Pancreas (tissue), 10 donors: Measurements from ENCODE around the gene FGFBP1. TPM values are rescaled to one million over a fixed set of nuclear protein-coding genes. Genes with fewer than 3 reads are reported as not detected.
"Not testable (repeated sequence)": the region's sequence is repeated elsewhere in the genome, so short reads cannot be mapped to it uniquely, and the experiment has no call there.

ENCODE experiments used
- ATAC-seq, 4 donors: fragments of 200-7000 bp; cut with Tn5 transposase; one replicate each; pipeline versions ENCODE4 v1.8.0 to v1.9.1; 2020; ENCODE audit warnings: mild to moderate bottlenecking in 4 of 4, moderate library complexity in 4 of 4
- DNase-seq, 6 donors: peaks; one replicate each; pipeline ENCODE4 v3.0.0-alpha.2; 2020
- FAIRE-seq: peaks from 2 replicates; lab custom pipeline; 2012; peaks lifted over from hg19 to GRCh38; lab: Jason Lieb, UNC
- H3K27ac ChIP-seq, 4 donors: fragments of 200-600 bp; sonication (generic); 1 replicate in 3 of 4; 2 replicates in 1 of 4; pipeline versions ENCODE4 v1.5.0 to v1.8.0; 2020
- H3K27me3 ChIP-seq, 4 donors: fragments of 200-600 bp; one replicate each; pipeline ENCODE4 v1.8.0; 2021
- H3K36me3 ChIP-seq, 3 donors: fragments of 200-600 bp; sonication (generic) in 1 of 3; one replicate each; pipeline versions ENCODE4 v1.5.0 to v1.8.0; 2020 to 2021
- H3K4me1 ChIP-seq, 3 donors: fragments of 200-600 bp; one replicate each; pipeline ENCODE4 v1.8.0; 2021
- H3K4me3 ChIP-seq, 4 donors: fragments of 200-600 bp; sonication (generic) in 2 of 4; one replicate each; pipeline versions ENCODE4 v1.5.0 to v1.8.0; 2020 to 2021
- H3K9me3 ChIP-seq, 4 donors: fragments of 200-600 bp; one replicate each; pipeline ENCODE4 v1.8.0; 2021
- WGBS, 2 donors: extraction: QIAGEN DNeasy Blood & Tissue Kit; methylation state at CpG; one replicate each; pipeline ENCODE4 v1.1.7; 2013; 5-methylcytosine and 5-hydroxymethylcytosine counted together
- intact Hi-C, 3 donors: fragments of 100-400 bp; cut with DNase I; formaldehyde crosslinking; loops; one replicate each; pipeline versions ENCODE4 v1.11.1 to v1.14.2; 2022
- polyA plus RNA-seq, 2 donors: library from polyadenylated mRNA; stranded (reverse); fragments of 200-250 nt; gene quantifications; one replicate each; pipeline ENCODE4 v1.2.3, GENCODE V29; 2013
- total RNA-seq, 6 donors: library from RNA; stranded (reverse); fragmentation: NEBNext Ultra II Directional in 4 of 6; extraction: Animal tissue kit (Norgen Biotek cat#: 25700) in 4 of 6; gene quantifications; one replicate each; pipeline versions ENCODE4 v1.2.1 to v1.2.4, GENCODE V29; 2021 to 2023
- TF ChIP-seq, protein P1 (sequence below), 4 donors: fragments of 200-600 bp; sonication (generic) in 3 of 4; IDR thresholded peaks; one replicate each; pipeline versions ENCODE4 v1.5.0 to v1.8.0; 2021; ENCODE audit warnings: antibody characterized with exemption in 4 of 4
- donor health status: healthy with polysubstance abuse.
- donor health status: DM: no; HTN: no; CAD: no; lungs with moderate emphysema.
- donor health status: DM: no; HTN: no; CAD: no.
- donor health status: control.
- donor health status: control.
- donor health status: Bipolar disorder and iron deficiency.
- donor health status: DM: yes; HTN: yes; CAD: no.
- donor health status: DM: no; HTN: no; CAD: no.
- donor health status: DM: no; HTN: no; CAD: no.
- donor health status: DM: yes; HTN: yes; CAD: no.

Gene FGFBP1
- total and polyA plus RNA-seq, 8 donors = 0.09 to 0.26 (median 0.12) TPM; not detected in 3

DNA sequence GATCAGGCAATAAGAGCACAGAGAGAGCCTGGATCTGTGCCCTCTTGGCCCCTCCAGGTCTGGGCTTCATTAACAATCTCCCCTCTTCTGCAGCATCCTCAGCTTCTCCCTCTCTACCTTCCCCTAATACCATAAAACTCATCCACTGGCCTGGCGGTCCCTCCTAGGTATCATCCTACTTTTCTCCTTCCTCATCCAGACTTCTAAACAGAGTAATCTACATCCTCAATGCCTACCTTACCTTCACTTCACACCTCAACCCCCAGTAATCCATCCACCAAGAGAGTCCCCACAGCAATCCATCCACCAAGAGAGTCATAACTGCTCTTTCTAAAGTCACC is 17.0 kb downstream of the FGFBP1 start:
- intact Hi-C loops = no loop called here
- Histone ChIP-seq H3K27ac (no peak overlapping the region), H3K4me1 (no peaks in the 10 kb centered on the region), H3K4me3 (no peak overlapping the region), H3K9me3 (no peaks in the 10 kb centered on the region), H3K36me3 (no peaks in the 10 kb centered on the region), H3K27me3 (no peaks in the 10 kb centered on the region)
- TF ChIP-seq, protein P1, sequence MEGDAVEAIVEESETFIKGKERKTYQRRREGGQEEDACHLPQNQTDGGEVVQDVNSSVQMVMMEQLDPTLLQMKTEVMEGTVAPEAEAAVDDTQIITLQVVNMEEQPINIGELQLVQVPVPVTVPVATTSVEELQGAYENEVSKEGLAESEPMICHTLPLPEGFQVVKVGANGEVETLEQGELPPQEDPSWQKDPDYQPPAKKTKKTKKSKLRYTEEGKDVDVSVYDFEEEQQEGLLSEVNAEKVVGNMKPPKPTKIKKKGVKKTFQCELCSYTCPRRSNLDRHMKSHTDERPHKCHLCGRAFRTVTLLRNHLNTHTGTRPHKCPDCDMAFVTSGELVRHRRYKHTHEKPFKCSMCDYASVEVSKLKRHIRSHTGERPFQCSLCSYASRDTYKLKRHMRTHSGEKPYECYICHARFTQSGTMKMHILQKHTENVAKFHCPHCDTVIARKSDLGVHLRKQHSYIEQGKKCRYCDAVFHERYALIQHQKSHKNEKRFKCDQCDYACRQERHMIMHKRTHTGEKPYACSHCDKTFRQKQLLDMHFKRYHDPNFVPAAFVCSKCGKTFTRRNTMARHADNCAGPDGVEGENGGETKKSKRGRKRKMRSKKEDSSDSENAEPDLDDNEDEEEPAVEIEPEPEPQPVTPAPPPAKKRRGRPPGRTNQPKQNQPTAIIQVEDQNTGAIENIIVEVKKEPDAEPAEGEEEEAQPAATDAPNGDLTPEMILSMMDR (IDR thresholded peaks at IDR 0.05) = no peak
- no peak for ATAC-seq
- DNase-seq = no peak
- FAIRE-seq = no peak
- WGBS, 2 donors = 63 to 80% methylated on average over 1 of the region's 1 CpG

DNA sequence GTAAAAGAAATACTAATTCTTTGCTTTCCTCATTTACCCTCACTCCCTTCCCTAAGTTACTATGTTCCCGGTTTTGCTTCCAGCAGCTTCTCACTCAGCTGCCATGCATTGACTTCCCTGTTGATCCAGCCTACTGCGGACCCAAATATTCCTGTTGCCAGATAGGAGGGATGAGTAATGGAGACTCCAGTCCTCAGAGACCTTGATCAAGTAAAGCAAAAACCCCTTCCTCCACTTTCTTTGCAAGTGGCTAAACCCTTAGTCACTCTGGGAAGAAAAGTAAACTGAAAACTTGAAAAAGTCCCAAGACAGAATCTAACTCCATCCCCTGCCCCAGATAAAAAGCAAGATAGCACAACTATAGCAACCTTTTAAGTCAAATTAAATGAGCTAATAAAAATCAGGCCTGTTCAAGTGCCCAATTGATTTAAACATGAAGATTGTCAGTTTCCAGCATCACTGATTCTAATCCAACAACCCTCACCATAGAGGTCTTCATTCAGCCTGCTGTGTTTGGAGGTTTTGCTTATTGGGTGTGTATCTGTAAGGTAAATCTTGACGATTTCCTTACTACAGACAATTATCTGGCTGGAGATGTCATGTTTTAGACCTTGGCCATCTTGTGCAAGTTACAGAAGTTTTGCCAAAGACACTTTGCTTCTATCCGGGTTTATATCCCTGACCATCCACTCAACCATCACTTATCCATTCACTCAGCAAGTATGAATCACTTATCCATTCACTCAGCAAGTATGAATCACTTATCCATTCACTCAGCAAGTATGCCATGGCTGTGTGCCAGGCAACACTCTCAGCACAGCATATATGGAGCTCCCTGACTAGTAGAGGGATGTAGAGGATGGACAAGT is 17.6 kb downstream of the FGFBP1 start:
- intact Hi-C loops = no loop called here
- FAIRE-seq (no peak), ATAC-seq (peak in 3 of 4 donors; percentile 55 to 78 (median 76))

DNA sequence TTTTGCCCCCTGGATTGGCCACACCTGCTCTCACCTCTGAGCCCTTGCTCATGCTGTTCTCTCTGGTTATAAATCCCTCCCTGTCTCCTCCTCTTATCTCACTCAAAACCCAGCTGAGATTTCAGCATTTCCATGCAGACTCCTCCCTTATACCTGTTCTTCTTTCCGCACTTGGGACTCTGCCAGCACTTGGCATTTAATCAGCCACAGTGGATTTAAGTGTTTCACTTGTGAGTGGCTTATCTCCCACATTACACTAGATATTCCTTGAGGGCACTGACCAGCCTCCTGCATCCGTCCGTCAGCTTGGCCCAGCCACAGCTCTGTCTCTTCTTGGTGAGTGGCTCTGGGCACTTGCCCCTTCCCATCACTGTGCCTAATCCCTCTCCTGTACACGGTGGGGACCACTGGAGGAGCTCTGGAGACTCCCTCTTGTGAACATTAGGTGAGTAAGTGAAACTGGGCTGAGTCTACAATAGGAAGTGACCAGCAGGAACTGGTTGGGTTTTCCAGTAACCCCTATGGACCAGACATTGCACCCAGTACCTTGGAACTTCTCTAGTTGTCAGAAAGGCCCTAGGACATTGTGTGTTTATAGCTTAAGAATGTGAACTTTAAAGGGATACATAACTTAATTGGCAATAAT is 19.9 kb downstream of the FGFBP1 start:
- Histone ChIP-seq H3K36me3 (no peaks in the 10 kb centered on the region), H3K4me3 (no peak overlapping the region), H3K27ac (no peak overlapping the region), H3K27me3 (no peaks in the 10 kb centered on the region), H3K4me1 (no peaks in the 10 kb centered on the region), H3K9me3 (no peaks in the 10 kb centered on the region)
- TF ChIP-seq, protein P1 (IDR thresholded peaks at IDR 0.05) = no peak
- intact Hi-C loops = no loop called here
- 9 to 11% methylated on average over 4 of the region's 4 CpGs for WGBS, 2 donors
- peak; percentile 41 to 78 (median 64) for ATAC-seq
- peak in 4 of 6 donors; percentile 19 to 56 (median 39) for DNase-seq
- no peak for FAIRE-seq

More for the DNA sequence above, 17.6 kb downstream of the FGFBP1 start:
- Histone ChIP-seq H3K4me3 (no peak overlapping the region), H3K27ac (no peak overlapping the region), H3K27me3 (no peaks in the 10 kb centered on the region), H3K9me3 (no peaks in the 10 kb centered on the region), H3K4me1 (no peaks in the 10 kb centered on the region), H3K36me3 (no peaks in the 10 kb centered on the region)
- DNase-seq = peak in 4 of 6 donors; percentile 16 to 59 (median 25)
- TF ChIP-seq, protein P1 (IDR thresholded peaks at IDR 0.05) = no peak
- 43 to 56% methylated on average over 4 of the region's 4 CpGs for WGBS, 2 donors

DNA sequence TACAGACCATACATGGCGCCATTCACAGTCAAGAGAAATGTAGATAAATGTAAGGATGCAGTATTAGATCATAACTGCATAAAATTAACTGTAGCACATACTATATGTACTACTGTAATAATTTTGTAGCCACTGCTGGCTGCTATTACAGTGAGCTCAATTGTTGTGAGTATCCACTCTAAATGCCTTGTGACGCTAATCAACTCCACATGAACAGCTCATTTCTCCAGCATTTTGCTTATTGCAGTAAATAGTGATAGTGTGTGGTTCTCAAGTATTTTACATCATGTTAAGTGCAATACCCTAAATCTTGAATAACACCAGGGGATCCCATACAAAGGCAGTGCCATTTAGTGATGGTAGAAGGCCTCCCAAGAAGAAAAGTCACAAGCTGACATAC is 21.2 kb downstream of the FGFBP1 start:
- Histone ChIP-seq H3K36me3 (no peaks in the 10 kb centered on the region), H3K4me3 (no peak overlapping the region), H3K27me3 (no peaks in the 10 kb centered on the region), H3K9me3 (no peaks in the 10 kb centered on the region), H3K27ac (no peak overlapping the region), H3K4me1 (no peaks in the 10 kb centered on the region)
- no peak for FAIRE-seq
- no peak for ATAC-seq
- TF ChIP-seq, protein P1 (IDR thresholded peaks at IDR 0.05) = no peak
- intact Hi-C loops = no loop called here
- 60 to 83% methylated on average over 2 of the region's 2 CpGs for WGBS, 2 donors
- DNase-seq = no peak

DNA sequence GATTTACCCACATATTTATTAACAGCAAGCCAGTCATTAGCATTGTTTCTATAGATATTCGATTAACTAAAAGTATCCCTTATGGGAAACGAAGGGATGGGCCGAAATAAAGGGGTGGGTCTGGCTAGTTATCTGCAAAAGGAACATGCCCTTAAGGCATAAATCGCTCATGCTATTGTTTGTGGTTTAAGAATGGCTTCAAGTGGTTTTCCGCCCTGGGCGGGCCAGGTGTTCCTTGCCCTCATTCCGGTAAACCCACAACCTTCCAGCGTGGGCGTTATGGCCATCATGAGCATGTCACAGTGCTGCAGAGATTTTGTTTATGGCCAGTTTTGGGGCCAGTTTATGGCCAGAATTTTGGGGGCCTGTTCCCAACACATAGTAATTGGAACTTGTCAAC is 22.2 kb downstream of the FGFBP1 start:
- H3K9me3 ChIP-seq, H3K27ac ChIP-seq, FAIRE-seq, ATAC-seq, H3K4me1 ChIP-seq, H3K27me3 ChIP-seq, H3K36me3 ChIP-seq, intact Hi-C loops, DNase-seq, H3K4me3 ChIP-seq: not testable (repeated sequence)
- 81 to 82% methylated on average over 9 of the region's 9 CpGs for WGBS, 2 donors
